Muscle layer of colon (tissue), 2 donors: ENCODE data around the gene CHCHD6.
A peak's percentile ranks its signal among the peaks of the same experiment; 100 is the strongest.

Source experiments
- H3K27ac ChIP-seq: one replicate; pipeline ENCODE4 v1.7.0; 2013; ENCODE audit warnings: low read depth, mild to moderate bottlenecking, low read length, moderate library complexity
- H3K27me3 ChIP-seq, 2 donors: one replicate each; pipeline ENCODE4 v1.7.0; 2013; ENCODE audit warnings: low read length in 2 of 2, mild to moderate bottlenecking in 2 of 2; ENCODE audit not compliant: insufficient read depth in 2 of 2, control insufficient read depth in 1 of 2
- H3K36me3 ChIP-seq: one replicate; pipeline ENCODE4 v1.7.0; 2013; ENCODE audit warnings: mild to moderate bottlenecking, low read length; ENCODE audit not compliant: insufficient read depth
- H3K4me1 ChIP-seq: one replicate; pipeline ENCODE4 v1.7.0; 2013; ENCODE audit warnings: mild to moderate bottlenecking, low read length; ENCODE audit not compliant: insufficient read depth
- H3K4me3 ChIP-seq, 2 donors: one replicate each; pipeline ENCODE4 v1.7.0; 2013; ENCODE audit warnings: low read length in 2 of 2, low read depth in 1 of 2, mild to moderate bottlenecking in 1 of 2, moderate library complexity in 1 of 2
- H3K9ac ChIP-seq: one replicate; pipeline ENCODE4 v1.7.0; 2013; ENCODE audit warnings: low read length
- H3K9me3 ChIP-seq: one replicate; pipeline ENCODE4 v1.7.0; 2013; ENCODE audit warnings: mild to moderate bottlenecking, low read length
- donor health status: abdominal sarcoma.
- donor health status: Adenocarcinoma of cecum.

CHCHD6 gene

GRCh38 chr3:126691765-126692164, 12.3 kb upstream of the CHCHD6 start:
- H3K9me3 ChIP-seq = no peaks in the 10 kb centered on the region
- peaks cover 0 to 4% of the 10 kb centered on the region in 2 donors for H3K27me3 ChIP-seq
- no peaks in the 10 kb centered on the region for H3K4me1 ChIP-seq
- no peak overlapping the region for H3K27ac ChIP-seq
- H3K4me3 ChIP-seq = no peak overlapping the region
- no peaks in the 10 kb centered on the region for H3K36me3 ChIP-seq
- no peak overlapping the region for H3K9ac ChIP-seq

- Histone ChIP-seq H3K27me3 (peaks cover 0 to 4% of the 10 kb centered on the region in 2 donors), H3K4me3 (no peak overlapping the region), H3K9ac (no peak overlapping the region), H3K9me3 (no peaks in the 10 kb centered on the region), H3K27ac (no peak overlapping the region), H3K4me1 (no peaks in the 10 kb centered on the region), H3K36me3 (no peaks in the 10 kb centered on the region)
Observed at GRCh38 chr3:126692858-126693257, 11.2 kb upstream of the CHCHD6 start.

DNA sequence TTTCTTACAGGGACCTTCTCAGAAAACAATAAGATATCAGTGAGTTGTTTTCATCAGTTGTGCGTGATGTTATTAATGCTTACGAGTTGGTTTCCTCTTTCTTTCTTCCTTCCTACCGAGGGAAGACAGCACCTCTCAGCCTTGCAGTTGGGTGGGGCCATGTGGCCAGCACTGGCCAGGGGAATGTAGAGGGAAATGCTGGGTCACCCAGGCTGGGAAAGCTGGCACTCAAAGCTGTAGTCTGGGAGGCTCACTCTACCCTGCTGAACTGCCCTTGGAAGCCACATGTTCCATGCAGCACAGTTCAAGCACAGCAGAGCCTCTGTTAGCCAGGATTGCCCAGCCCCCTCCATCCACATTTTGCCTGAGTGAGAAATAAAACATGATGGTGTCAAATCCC, 10.1 kb upstream of the CHCHD6 start:
- no peak overlapping the region for H3K9ac ChIP-seq
- H3K27ac ChIP-seq = no peak overlapping the region
- no peak overlapping the region for H3K4me3 ChIP-seq
- H3K9me3 ChIP-seq = no peaks in the 10 kb centered on the region
- no peaks in the 10 kb centered on the region for H3K4me1 ChIP-seq
- H3K36me3 ChIP-seq = no peaks in the 10 kb centered on the region
- peaks cover 0 to 4% of the 10 kb centered on the region in 2 donors for H3K27me3 ChIP-seq

- Histone ChIP-seq H3K36me3 (no peaks in the 10 kb centered on the region), H3K9ac (no peak overlapping the region), H3K4me1 (no peaks in the 10 kb centered on the region), H3K27me3 (peaks cover 0 to 4% of the 10 kb centered on the region in 2 donors), H3K27ac (no peak overlapping the region), H3K9me3 (no peaks in the 10 kb centered on the region), H3K4me3 (no peak overlapping the region)
Observed at GRCh38 chr3:126696701-126697267, 7.3 kb upstream of the CHCHD6 start.

- Histone ChIP-seq H3K9ac (no peak overlapping the region), H3K4me3 (no peak overlapping the region), H3K36me3 (no peaks in the 10 kb centered on the region), H3K27me3 (peaks cover 0 to 4% of the 10 kb centered on the region in 2 donors), H3K9me3 (no peaks in the 10 kb centered on the region), H3K27ac (no peak overlapping the region), H3K4me1 (peaks cover 3% of the 10 kb centered on the region)
Observed at GRCh38 chr3:126699011-126699410, 5.0 kb upstream of the CHCHD6 start.

- H3K36me3 ChIP-seq = no peaks in the 10 kb centered on the region
- H3K27ac ChIP-seq = peak overlapping the region; percentile 40
- no peaks in the 10 kb centered on the region for H3K9me3 ChIP-seq
- H3K4me3 ChIP-seq = peak overlapping the region; percentile 82 to 95
- no peak overlapping the region for H3K9ac ChIP-seq
- no peaks in the 10 kb centered on the region for H3K27me3 ChIP-seq
- H3K4me1 ChIP-seq = peaks cover 12% of the 10 kb centered on the region
Observed at GRCh38 chr3:126704494-126705214, 614 bp downstream of the CHCHD6 start.

GRCh38 chr3:126706631-126707030, 2.6 kb downstream of the CHCHD6 start:
- Histone ChIP-seq H3K4me3 (no peak overlapping the region), H3K4me1 (peaks cover 12% of the 10 kb centered on the region), H3K9ac (no peak overlapping the region), H3K27ac (no peak overlapping the region), H3K9me3 (no peaks in the 10 kb centered on the region), H3K27me3 (no peaks in the 10 kb centered on the region), H3K36me3 (no peaks in the 10 kb centered on the region)

GRCh38 chr3:126711121-126711760, 7.2 kb downstream of the CHCHD6 start:
- Histone ChIP-seq H3K27me3 (no peaks in the 10 kb centered on the region), H3K36me3 (no peaks in the 10 kb centered on the region)

GRCh38 chr3:126713199-126713598, 9.2 kb downstream of the CHCHD6 start:
- Histone ChIP-seq H3K4me1 (no peaks in the 10 kb centered on the region), H3K36me3 (no peaks in the 10 kb centered on the region), H3K27me3 (no peaks in the 10 kb centered on the region), H3K4me3 (no peak overlapping the region), H3K9me3 (no peaks in the 10 kb centered on the region), H3K9ac (no peak overlapping the region), H3K27ac (no peak overlapping the region)

More at GRCh38 chr3:126711121-126711760, 7.2 kb downstream of the CHCHD6 start:
- Histone ChIP-seq H3K4me1 (no peaks in the 10 kb centered on the region), H3K9ac (no peak overlapping the region), H3K9me3 (no peaks in the 10 kb centered on the region), H3K27ac (no peak overlapping the region), H3K4me3 (no peak overlapping the region)

GRCh38 chr3:126714276-126714900, 10.3 kb downstream of the CHCHD6 start:
- no peaks in the 10 kb centered on the region for H3K9me3 ChIP-seq
- no peaks in the 10 kb centered on the region for H3K36me3 ChIP-seq
- no peak overlapping the region for H3K9ac ChIP-seq
- no peaks in the 10 kb centered on the region for H3K27me3 ChIP-seq
- no peaks in the 10 kb centered on the region for H3K4me1 ChIP-seq
- no peak overlapping the region for H3K27ac ChIP-seq
- no peak overlapping the region for H3K4me3 ChIP-seq

DNA sequence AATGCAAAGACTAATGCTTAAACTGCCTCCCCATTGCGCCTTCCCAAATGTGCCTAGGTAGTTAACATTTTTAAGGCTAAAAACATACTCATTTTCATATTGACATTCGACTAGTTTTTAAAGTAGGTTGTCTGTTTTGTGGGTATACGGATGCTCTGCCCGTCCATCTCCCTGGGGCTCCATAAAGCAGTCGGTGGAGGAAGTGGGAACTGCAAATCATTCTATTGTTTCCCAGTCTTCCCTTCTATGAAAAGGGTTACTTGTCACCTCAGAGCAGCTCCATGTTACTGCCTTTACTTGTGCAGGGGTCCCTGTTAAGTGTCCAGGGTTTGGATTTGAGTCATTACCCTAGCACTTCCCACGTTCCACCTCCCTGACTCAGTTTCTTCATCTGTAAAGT, 10.9 kb downstream of the CHCHD6 start:
- Histone ChIP-seq H3K9me3 (no peaks in the 10 kb centered on the region), H3K4me3 (no peak overlapping the region), H3K36me3 (no peaks in the 10 kb centered on the region), H3K9ac (no peak overlapping the region), H3K27me3 (no peaks in the 10 kb centered on the region), H3K4me1 (no peaks in the 10 kb centered on the region), H3K27ac (no peak overlapping the region)
